Adrenal gland (tissue), 5 donors: ENCODE results near the gene INPP4B.

Experiments
- POLR2A ChIP-seq, 2 donors: fragments of 450-650 bp; IDR thresholded peaks; one replicate each; pipeline ENCODE4 v1.6.1; 2017; ENCODE audit warnings: antibody characterized with exemption in 2 of 2, mild to moderate bottlenecking in 2 of 2, moderate library complexity in 1 of 2
- TF ChIP-seq, protein P1 (sequence below), 6 experiments: fragments of 450-650 bp in 4 of 6; fragments of 200-600 bp in 2 of 6; sonication (generic) in 1 of 6; IDR thresholded peaks; 1 replicate in 5 of 6; 2 replicates in 1 of 6; pipeline versions ENCODE4 v1.5.1 to v1.8.0; 2016 to 2021; ENCODE audit warnings: antibody characterized with exemption in 6 of 6, mild to moderate bottlenecking in 2 of 6, moderate library complexity in 1 of 6
- donor health status: DM: no; HTN: no; CAD: no.

GRCh38 chr4:142812091-142812490 is 34.0 kb downstream of the INPP4B start:
- TF ChIP-seq POLR2A (IDR thresholded peaks at IDR 0.05), result no peak
- TF ChIP-seq, protein P1, sequence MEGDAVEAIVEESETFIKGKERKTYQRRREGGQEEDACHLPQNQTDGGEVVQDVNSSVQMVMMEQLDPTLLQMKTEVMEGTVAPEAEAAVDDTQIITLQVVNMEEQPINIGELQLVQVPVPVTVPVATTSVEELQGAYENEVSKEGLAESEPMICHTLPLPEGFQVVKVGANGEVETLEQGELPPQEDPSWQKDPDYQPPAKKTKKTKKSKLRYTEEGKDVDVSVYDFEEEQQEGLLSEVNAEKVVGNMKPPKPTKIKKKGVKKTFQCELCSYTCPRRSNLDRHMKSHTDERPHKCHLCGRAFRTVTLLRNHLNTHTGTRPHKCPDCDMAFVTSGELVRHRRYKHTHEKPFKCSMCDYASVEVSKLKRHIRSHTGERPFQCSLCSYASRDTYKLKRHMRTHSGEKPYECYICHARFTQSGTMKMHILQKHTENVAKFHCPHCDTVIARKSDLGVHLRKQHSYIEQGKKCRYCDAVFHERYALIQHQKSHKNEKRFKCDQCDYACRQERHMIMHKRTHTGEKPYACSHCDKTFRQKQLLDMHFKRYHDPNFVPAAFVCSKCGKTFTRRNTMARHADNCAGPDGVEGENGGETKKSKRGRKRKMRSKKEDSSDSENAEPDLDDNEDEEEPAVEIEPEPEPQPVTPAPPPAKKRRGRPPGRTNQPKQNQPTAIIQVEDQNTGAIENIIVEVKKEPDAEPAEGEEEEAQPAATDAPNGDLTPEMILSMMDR (IDR thresholded peaks at IDR 0.05), result no peak
